Activated CD4-positive, CD25-positive, alpha-beta regulatory T cell (primary cell): Measurements from ENCODE around the gene SPOCK2.
"Not testable (repeated sequence)": the region's sequence is repeated elsewhere in the genome, so short reads cannot be mapped to it uniquely, and the experiment has no call there.

Source experiments
- DNase-seq, 4 experiments: peaks; one replicate each; lab custom pipeline; 2025; lab: John Stamatoyannopoulos, UW

SPOCK2 gene

DNA sequence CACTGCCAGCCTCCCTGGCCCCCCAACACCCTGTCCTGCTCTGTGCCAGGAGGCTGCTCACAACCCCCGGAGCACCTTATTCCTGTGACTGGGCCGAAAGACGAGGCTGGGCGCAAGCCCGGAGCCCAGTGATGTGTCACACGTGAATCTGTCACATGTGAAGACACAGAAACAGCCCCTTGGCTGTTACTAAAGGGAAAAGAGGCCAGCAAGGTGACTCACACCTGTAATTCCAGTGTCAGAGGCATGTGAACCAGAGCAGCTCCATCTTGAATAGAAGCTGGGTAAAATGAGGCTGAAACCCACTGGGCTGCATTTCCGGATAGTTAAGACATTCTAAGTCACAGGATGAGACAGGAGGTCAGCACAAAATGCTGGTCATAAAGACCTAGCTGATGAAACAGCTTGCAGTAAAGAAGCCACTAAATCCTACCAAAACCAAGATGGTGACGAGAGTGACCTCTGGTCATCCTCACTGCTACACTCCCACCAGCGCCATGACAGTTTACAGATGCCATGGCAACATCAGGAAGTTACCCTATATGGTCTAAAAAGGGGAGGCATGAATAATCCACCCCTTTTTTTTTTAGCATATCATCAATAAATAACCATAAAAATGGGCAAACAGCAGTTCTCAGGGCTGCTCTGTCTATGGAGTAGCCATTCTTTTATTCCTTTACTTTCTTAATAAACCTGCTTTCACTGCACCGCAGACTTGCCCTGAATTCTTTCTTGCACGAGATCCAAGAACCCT lies 55.8 kb downstream of the SPOCK2 start:
- not testable (repeated sequence) for DNase-seq

DNA sequence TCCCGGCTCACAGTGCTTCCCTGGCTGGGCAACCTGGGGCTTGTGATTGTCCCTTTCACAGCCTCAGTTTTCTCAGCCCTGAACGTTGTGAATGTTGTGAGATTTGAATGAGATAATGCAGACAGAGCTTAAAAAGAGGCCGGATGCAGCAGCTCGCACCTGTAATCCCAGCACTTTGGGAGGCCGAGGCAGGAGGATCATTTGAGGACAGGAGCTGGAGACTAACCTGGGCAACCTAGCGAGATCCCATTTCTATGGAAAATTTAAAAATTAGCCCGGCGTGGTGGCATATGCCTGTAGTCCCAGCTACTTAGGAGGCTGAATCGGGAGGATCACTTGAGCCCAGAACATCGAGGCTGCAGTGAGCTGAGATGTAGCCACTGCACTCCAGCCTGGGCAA lies 56.6 kb downstream of the SPOCK2 start:
- DNase-seq = no peak

DNA sequence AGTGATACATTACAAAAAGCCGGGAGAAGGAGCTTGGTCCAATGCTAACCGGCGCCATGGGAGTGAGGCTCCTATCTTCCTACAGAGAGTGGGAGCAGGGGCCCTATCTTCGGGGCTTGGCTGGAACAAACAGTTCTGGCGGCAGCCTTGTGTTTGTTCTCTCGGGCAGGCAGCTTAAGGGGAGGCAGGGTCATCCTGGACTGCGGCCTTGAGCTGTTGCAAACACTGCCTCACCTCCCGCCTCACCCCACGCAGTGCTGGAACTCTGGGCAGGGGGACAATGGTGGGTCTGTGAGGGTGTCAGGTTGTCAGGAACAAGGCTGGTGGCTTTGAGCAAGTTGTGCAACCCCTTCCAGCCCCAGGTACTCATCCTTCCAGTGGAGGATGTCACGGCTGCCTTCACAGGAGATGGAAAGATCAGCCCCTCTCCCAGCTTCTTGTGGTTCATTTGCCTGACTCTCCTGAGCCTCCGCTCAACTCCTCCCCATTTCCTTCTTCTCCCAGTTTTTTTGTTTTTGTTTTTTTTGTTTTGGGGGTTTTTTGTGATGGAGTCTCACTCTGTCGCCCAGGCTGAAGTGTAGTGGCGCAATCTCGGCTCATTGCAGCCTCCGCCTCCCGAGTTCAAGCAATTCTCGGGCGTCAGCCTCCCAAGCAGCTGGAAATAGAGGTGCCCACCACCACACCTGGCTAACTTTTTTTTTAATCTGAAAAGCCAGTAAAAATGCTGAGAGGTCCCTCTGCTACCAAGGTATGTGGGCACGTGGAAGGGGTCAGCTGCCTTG lies 57.4 kb downstream of the SPOCK2 start:
- no peak for DNase-seq

GRCh38 chr10:72029414-72029813 lies 58.9 kb downstream of the SPOCK2 start:
- DNase-seq = no peak

- no peak for DNase-seq
Observed at GRCh38 chr10:72027498-72027897, 60.9 kb downstream of the SPOCK2 start.

GRCh38 chr10:72026278-72027111 lies 61.9 kb downstream of the SPOCK2 start:
- no peak for DNase-seq

DNA sequence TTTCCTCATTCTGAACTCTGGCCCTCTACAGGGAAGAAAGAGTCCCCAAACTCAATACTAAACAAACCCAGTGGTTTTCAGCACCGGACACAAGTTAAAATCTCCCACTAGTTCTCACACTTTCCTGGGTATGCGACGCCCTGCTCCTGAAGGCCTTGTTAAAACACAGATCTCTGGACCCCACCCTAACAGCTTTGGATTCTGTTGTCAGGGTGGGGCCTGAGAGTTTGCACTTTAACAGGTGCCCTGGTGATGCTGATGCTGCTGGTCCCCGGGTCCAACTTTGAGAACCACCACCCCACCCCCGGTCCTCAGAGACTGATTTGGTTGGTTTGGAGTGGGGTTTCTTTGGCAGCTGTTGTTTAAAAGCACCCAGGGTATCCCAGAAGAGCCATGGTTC lies 62.5 kb downstream of the SPOCK2 start:
- DNase-seq = no peak

DNA sequence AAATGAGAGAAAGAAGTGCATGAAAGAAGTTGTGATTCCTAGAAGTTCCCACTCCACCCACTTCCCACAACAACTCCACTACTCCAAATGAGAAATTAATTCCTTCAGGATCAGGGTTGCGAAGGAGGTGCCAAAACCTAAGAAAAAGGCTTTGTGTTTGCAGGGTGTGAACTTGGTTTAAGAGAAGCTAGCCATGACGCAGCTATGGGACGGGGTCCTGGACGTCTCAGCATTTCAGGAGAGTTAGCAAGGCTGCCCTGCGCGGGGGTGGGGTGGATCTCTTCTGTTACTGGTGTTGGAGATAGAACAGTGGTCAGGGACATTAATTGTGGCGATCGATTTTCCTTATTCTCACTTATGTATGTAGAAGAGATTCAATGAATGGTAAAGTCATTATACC lies 63.0 kb downstream of the SPOCK2 start:
- DNase-seq = no peak

GRCh38 chr10:72024596-72024995 lies 63.8 kb downstream of the SPOCK2 start:
- DNase-seq = no peak

DNA sequence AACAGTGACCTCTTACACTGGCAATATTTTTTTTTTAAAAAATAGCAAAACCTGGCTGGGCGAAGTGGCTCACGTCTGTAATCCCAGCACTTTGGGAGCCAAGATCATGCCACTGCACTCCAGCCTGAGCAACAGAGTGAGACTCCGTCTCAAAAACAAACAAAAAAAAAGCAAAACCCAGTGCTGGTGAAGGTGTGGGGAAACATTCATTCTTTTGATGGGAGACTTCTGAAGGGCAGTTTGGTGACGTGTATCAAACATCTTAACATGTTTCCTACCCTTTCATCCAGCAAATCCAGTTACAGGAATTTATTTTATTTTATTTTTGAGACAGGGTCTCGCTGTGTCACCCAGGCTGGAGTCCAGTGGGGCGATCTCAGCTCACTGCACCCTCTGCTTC lies 66.1 kb downstream of the SPOCK2 start:
- DNase-seq = no peak

GRCh38 chr10:72020914-72021809 lies 67.2 kb downstream of the SPOCK2 start:
- DNase-seq = no peak

DNA sequence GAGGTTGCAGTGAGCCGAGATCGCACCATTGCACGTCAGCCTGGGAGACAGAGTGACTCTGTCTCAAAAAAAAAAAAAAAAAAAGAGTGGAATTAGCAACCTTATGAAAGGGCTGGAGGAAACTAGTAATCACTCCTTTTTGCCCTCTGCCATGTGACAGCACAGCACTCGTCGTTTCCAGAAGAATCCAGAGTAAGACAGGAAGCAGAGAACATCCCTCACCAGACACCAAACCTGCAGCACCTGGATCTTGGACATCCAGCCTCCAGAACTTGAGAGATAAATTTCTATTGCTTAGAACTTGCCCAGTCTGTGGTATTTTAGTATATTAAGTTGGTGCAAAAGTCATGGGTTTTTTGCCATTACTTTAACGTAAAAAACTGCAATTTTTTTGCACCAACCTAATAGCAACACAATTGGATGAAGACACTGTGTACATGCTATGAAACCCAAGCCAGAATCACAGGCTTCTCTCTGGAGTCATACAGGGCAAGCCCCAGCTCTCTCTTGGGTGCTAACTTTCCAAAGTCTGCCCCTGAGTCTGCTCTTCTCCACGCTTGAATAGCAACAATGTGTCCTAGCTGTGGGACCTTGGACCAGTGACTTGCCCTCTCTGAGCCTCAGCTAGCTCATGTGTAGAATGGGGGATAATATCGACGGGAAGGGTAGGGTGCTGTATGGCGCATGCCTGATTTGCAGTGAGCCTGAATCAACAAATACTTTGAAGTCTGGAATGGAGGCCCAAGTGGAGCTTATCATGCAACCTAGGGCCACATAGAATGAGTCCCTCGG lies 69.1 kb downstream of the SPOCK2 start:
- DNase-seq = no peak

DNA sequence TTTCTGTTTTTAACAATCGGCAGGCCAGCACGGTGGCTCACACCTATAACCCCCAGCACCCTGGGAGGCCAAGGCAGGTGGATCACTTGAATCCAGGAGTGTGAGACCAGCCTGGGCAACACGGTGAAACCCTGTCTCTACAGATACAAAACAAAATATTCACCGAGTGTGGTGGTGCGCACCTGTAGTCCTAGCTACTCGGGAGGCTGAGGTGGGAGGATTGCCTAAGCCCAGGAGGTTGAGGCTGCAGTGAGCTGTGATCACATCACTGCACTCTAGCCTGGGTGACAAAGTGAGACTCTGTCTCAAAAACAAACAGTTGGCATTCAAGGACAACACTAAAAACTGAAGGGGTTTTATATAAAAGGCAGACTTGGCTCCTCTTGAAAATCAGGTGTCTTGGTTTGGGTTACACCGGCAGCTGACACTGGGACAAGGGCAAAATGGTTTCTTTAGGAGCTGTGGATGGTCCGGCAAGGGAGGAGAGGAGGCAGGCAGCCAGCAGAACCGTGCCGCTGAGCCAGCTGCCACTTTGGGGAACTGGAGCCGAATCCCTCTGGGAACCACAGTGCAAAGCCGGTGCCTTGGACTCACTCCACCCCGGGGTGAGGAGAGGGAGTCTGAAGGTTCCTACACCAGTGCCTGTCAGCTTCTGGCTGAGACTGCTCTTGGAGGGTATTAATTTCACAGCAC lies 71.6 kb downstream of the SPOCK2 start:
- no peak for DNase-seq

DNA sequence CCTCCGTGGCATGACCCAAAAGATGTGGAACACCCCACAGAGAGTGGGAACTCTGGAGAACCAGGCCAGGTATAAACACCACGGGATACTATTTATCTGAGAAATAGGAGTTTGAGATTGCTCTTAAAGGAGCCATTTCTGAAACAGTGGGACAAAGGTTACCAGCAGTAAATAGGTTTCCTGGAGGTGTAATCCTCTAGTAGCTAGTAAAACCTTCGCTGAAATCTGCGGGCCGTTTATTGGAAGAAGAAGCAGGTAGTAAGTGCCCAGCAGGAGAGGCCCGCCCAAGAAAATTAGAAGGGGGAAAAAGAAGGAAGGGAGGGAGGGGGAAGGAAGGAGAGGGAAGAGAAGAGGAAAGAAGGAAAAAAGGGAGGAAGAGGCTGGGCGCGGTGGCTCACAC lies 72.5 kb downstream of the SPOCK2 start:
- no peak for DNase-seq

- DNase-seq = no peak
Observed at GRCh38 chr10:72014785-72015480, 73.4 kb downstream of the SPOCK2 start.

DNA sequence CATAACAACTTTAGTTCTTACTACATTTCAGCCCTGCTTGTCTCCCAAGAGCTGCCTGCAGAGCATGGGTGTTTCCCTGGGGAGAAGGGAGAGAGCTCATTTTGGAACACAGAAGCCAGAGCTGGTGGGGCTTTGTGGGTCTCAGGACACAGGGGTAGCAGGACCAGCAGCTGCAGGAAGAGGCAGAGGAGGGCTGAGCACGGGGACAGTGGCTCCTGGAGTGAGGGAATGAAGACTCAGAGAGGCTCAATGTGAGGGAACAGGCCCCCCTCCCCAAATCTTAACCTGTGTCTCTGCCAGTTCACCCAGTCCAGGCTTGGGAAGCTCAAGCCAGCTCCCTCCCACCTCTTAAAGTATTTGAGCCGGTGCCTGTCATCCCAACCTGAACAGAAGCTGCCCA lies 74.2 kb downstream of the SPOCK2 start:
- no peak for DNase-seq

- no peak for DNase-seq
Observed at GRCh38 chr10:72013202-72013945, 75.0 kb downstream of the SPOCK2 start.

GRCh38 chr10:72012796-72013195 lies 75.6 kb downstream of the SPOCK2 start:
- DNase-seq = no peak
